ENCODE measurements around the gene VEPH1. TPM values are rescaled to one million over a fixed set of nuclear protein-coding genes. Genes with fewer than 3 reads are reported as not detected.

The VEPH1 gene
- total RNA-seq, 1 experiment from 2014 or later = 7.7 TPM

GRCh38 chr3:157494581-157495281, 8.5 kb downstream of the VEPH1 start:
- H3K36me3 Mint-ChIP-seq (ENCODE audit: insufficient read depth in 1 of 3, low read depth in 3 of 3) = no peaks in the 10 kb centered on the region; a peak in 1 of 7 replicates
- Histone ChIP-seq H4K91ac (ENCODE audit: insufficient read length, low read depth, low read length) (no peak overlapping the region), H3K14ac (ENCODE audit: insufficient read depth, low read length) (no peak overlapping the region), H2BK12ac (ENCODE audit: insufficient read length, low read depth, low read length) (no peak overlapping the region), H3K79me1 (ENCODE audit: insufficient read depth, low read depth, low read length, poor library complexity, severe bottlenecking) (no peaks in the 10 kb centered on the region), H2AK5ac (ENCODE audit: insufficient read length, low read length) (no peak overlapping the region), H4K8ac (replicated peaks; ENCODE audit: insufficient read length, low read depth, low read length) (no peak overlapping the region), H3K27me3 (ENCODE audit: insufficient read depth, low read length) (no peaks in the 10 kb centered on the region), H4K5ac (ENCODE audit: insufficient read length, low read depth, low read length) (no peak overlapping the region), H4K20me1 (ENCODE audit: control insufficient read depth, insufficient read depth, insufficient read length) (no peaks in the 10 kb centered on the region), H3K23ac (ENCODE audit: insufficient read length, low read depth, low read length) (no peak overlapping the region), H2BK120ac (ENCODE audit: low read depth, low read length, poor library complexity, severe bottlenecking) (no peak overlapping the region), H3K27ac (ENCODE audit: insufficient read length, low read depth, low read length) (no peak overlapping the region), H3K18ac (ENCODE audit: insufficient read length, low read depth, low read length) (no peak overlapping the region), H3K79me2 (ENCODE audit: insufficient read depth, low read length) (no peaks in the 10 kb centered on the region), H2BK20ac (ENCODE audit: low read depth, low read length, poor library complexity, severe bottlenecking) (no peak overlapping the region), H3K56ac (ENCODE audit: insufficient read length, low read depth, low read length) (no peak overlapping the region), H3K4ac (ENCODE audit: low read depth, low read length) (no peak overlapping the region), H2AFZ (ENCODE audit: low read length) (no peak overlapping the region), H3K4me2 (ENCODE audit: insufficient read depth, insufficient read length, low read length) (no peak overlapping the region), H3T11ph (ENCODE audit: low read length) (no peak overlapping the region), H3K9ac (ENCODE audit: extremely low read depth, insufficient read length, low read length) (no peak overlapping the region), H3K23me2 (ENCODE audit: insufficient read length, low read depth, low read length, poor library complexity, severe bottlenecking) (peaks cover 5% of the 10 kb centered on the region), H2BK15ac (ENCODE audit: low read depth, low read length) (no peak overlapping the region), H3K9me3 (ENCODE audit: control insufficient read depth, low read depth, low read length) (no peaks in the 10 kb centered on the region), H3K4me1 (ENCODE audit: insufficient read depth, low read length) (peaks cover 7% of the 10 kb centered on the region; the same call in 1 of the 2 replicates), H2BK5ac (ENCODE audit: insufficient read length, low read length) (no peak overlapping the region)
- no peak overlapping the region for H3K27ac Mint-ChIP-seq
- H3K27me3 Mint-ChIP-seq (ENCODE audit: low read depth) = no peaks in the 10 kb centered on the region; the same call in none of the 2 replicates
- no peak for DNase-seq
- no CpG with 5 or more reads among the region's 3 CpGs for WGBS (ENCODE audit: extremely low coverage, insufficient read length, low lambda C conversion rate)
- no peak overlapping the region for H3K4me3 Mint-ChIP-seq
- TF ChIP-seq CTCF (conservative IDR thresholded peaks at IDR 0.05) = no peak
- H3K4me1 Mint-ChIP-seq = peaks cover 66 to 72% of the 10 kb centered on the region in 2 experiments
- no peaks in the 10 kb centered on the region for H3K9me3 Mint-ChIP-seq
